GM12864 (cell line): Measurements from ENCODE around the gene SNAPC4.
"Not testable (repeated sequence)": the region's sequence is repeated elsewhere in the genome, so short reads cannot be mapped to it uniquely, and the experiment has no call there.

Experiments used
- DNase-seq: peaks from one replicate; pipeline ENCODE4 v3.0.0-alpha.2; 2011; ENCODE audit warnings: low read depth
- H3K4me3 ChIP-seq: 2 replicates; pipeline ENCODE4 v1.5.1; 2011; ENCODE audit warnings: mild to moderate bottlenecking, low read depth, low read length, control low read depth
- CTCF ChIP-seq: IDR thresholded peaks from 2 replicates; pipeline ENCODE4 v1.5.1; 2011; ENCODE audit warnings: low read depth, mild to moderate bottlenecking, moderate library complexity, low read length, control low read depth, inconsistent platforms; ENCODE audit errors: missing control alignments

The SNAPC4 gene

GRCh38 chr9:136353757-136354488, 46.0 kb downstream of the SNAPC4 start:
- no peak overlapping the region for H3K4me3 ChIP-seq
- TF ChIP-seq CTCF = no peak
- no peak for DNase-seq

- H3K4me3 ChIP-seq = no peak overlapping the region
- TF ChIP-seq CTCF = no peak
- no peak for DNase-seq
Measured at GRCh38 chr9:136353088-136353487, 46.9 kb downstream of the SNAPC4 start.

- H3K4me3 ChIP-seq = no peak overlapping the region
- DNase-seq = no peak
- no peak for TF ChIP-seq CTCF
Measured at GRCh38 chr9:136352682-136353081, 47.3 kb downstream of the SNAPC4 start.

- H3K4me3 ChIP-seq, DNase-seq: not testable (repeated sequence)
Measured at GRCh38 chr9:136351868-136352267, 48.1 kb downstream of the SNAPC4 start.

GRCh38 chr9:136351252-136351800, 48.6 kb downstream of the SNAPC4 start:
- H3K4me3 ChIP-seq = no peak overlapping the region
- DNase-seq = no peak
- TF ChIP-seq CTCF = no peak
